Gastroesophageal sphincter (tissue), 3 donors: ENCODE data around the gene XXYLT1.

Experiments used
- CTCF ChIP-seq, 4 experiments: fragments of 200-600 bp in 2 of 4; fragments of 450-650 bp in 2 of 4; sonication (generic) in 1 of 4; IDR thresholded peaks; one replicate each; pipeline ENCODE4 v1.5.1; 2017 to 2019; ENCODE audit warnings: antibody characterized with exemption in 4 of 4, mild to moderate bottlenecking in 2 of 4, moderate library complexity in 2 of 4
- EP300 ChIP-seq: sonication (generic); formaldehyde crosslinking; IDR thresholded peaks from one replicate; pipeline ENCODE4 v1.6.1; 2017; ENCODE audit warnings: antibody characterized with exemption, mild to moderate bottlenecking
- POLR2A ChIP-seq, 2 donors: fragments of 450-650 bp; IDR thresholded peaks; one replicate each; pipeline ENCODE4 v1.6.1; 2017; ENCODE audit warnings: antibody characterized with exemption in 2 of 2, mild to moderate bottlenecking in 2 of 2, moderate library complexity in 1 of 2

- TF ChIP-seq CTCF (IDR thresholded peaks at IDR 0.05) = no peak
- TF ChIP-seq POLR2A (IDR thresholded peaks at IDR 0.05) = no peak
- TF ChIP-seq EP300 = no peak
These were observed 147.7 kb downstream of the XXYLT1 start for GRCh38 chr3:195123281-195123691.
